IPS-18a (cell line): ENCODE results near the gene MAS1.

Experiments used
- H3K27ac ChIP-seq: one replicate; pipeline ENCODE4 v1.5.1; 2013; ENCODE audit warnings: low read length
- H3K27me3 ChIP-seq: one replicate; pipeline ENCODE4 v1.6.1; 2013; ENCODE audit warnings: mild to moderate bottlenecking, low read length; ENCODE audit not compliant: control insufficient read depth, insufficient read depth
- H3K36me3 ChIP-seq: one replicate; pipeline ENCODE4 v1.6.1; 2013; ENCODE audit warnings: low read depth, low read length; ENCODE audit not compliant: control insufficient read depth
- H3K4me1 ChIP-seq: one replicate; pipeline ENCODE4 v1.6.1; 2013; ENCODE audit warnings: low read depth, low read length; ENCODE audit not compliant: control insufficient read depth
- H3K4me3 ChIP-seq: one replicate; pipeline ENCODE4 v1.5.1; 2013; ENCODE audit warnings: low read length
- H3K9ac ChIP-seq: one replicate; pipeline ENCODE4 v1.6.1; 2013; ENCODE audit warnings: mild to moderate bottlenecking, low read length, moderate library complexity
- H3K9me3 ChIP-seq: one replicate; pipeline ENCODE4 v1.6.1; 2013; ENCODE audit warnings: low read depth, low read length; ENCODE audit not compliant: control insufficient read depth

Gene MAS1

GRCh38 chr6:159865226-159865920 lies 25.4 kb upstream of the MAS1 start:
- H3K27me3 ChIP-seq, result no peaks in the 10 kb centered on the region

GRCh38 chr6:159866286-159867247 lies 24.2 kb upstream of the MAS1 start:
- no peak overlapping the region for H3K27ac ChIP-seq
- no peaks in the 10 kb centered on the region for H3K27me3 ChIP-seq
- no peaks in the 10 kb centered on the region for H3K36me3 ChIP-seq
- no peak overlapping the region for H3K4me3 ChIP-seq
- no peaks in the 10 kb centered on the region for H3K4me1 ChIP-seq
- no peak overlapping the region for H3K9ac ChIP-seq
- no peaks in the 10 kb centered on the region for H3K9me3 ChIP-seq

More at GRCh38 chr6:159865226-159865920, 25.4 kb upstream of the MAS1 start:
- H3K4me1 ChIP-seq, result no peaks in the 10 kb centered on the region
- H3K4me3 ChIP-seq, result no peak overlapping the region
- H3K9me3 ChIP-seq, result no peaks in the 10 kb centered on the region
- H3K9ac ChIP-seq, result no peak overlapping the region
- H3K36me3 ChIP-seq, result no peaks in the 10 kb centered on the region
- no peak overlapping the region for H3K27ac ChIP-seq

GRCh38 chr6:159871241-159871640 lies 19.5 kb upstream of the MAS1 start:
- no peak overlapping the region for H3K4me3 ChIP-seq
- no peaks in the 10 kb centered on the region for H3K27me3 ChIP-seq
- H3K9me3 ChIP-seq, result no peaks in the 10 kb centered on the region

GRCh38 chr6:159871906-159872305 lies 18.9 kb upstream of the MAS1 start:
- H3K9me3 ChIP-seq, result no peaks in the 10 kb centered on the region
- no peak overlapping the region for H3K9ac ChIP-seq
- no peaks in the 10 kb centered on the region for H3K27me3 ChIP-seq
- no peak overlapping the region for H3K27ac ChIP-seq
- H3K36me3 ChIP-seq, result no peaks in the 10 kb centered on the region
- H3K4me3 ChIP-seq, result no peak overlapping the region
- H3K4me1 ChIP-seq, result peaks cover 12% of the 10 kb centered on the region

More at GRCh38 chr6:159871241-159871640, 19.5 kb upstream of the MAS1 start:
- Histone ChIP-seq H3K4me1 (peaks cover 12% of the 10 kb centered on the region), H3K36me3 (no peaks in the 10 kb centered on the region), H3K27ac (no peak overlapping the region), H3K9ac (no peak overlapping the region)

GRCh38 chr6:159874435-159874834 lies 16.4 kb upstream of the MAS1 start:
- no peaks in the 10 kb centered on the region for H3K9me3 ChIP-seq
- H3K4me1 ChIP-seq, result peaks cover 12% of the 10 kb centered on the region
- H3K27me3 ChIP-seq, result no peaks in the 10 kb centered on the region

GRCh38 chr6:159875194-159875593 lies 15.6 kb upstream of the MAS1 start:
- peaks cover 12% of the 10 kb centered on the region for H3K4me1 ChIP-seq
- no peaks in the 10 kb centered on the region for H3K36me3 ChIP-seq
- no peaks in the 10 kb centered on the region for H3K27me3 ChIP-seq
- no peaks in the 10 kb centered on the region for H3K9me3 ChIP-seq
- H3K27ac ChIP-seq, result no peak overlapping the region
- H3K4me3 ChIP-seq, result no peak overlapping the region
- H3K9ac ChIP-seq, result no peak overlapping the region

More at GRCh38 chr6:159874435-159874834, 16.4 kb upstream of the MAS1 start:
- Histone ChIP-seq H3K9ac (no peak overlapping the region), H3K4me3 (no peak overlapping the region), H3K27ac (no peak overlapping the region), H3K36me3 (no peaks in the 10 kb centered on the region)

GRCh38 chr6:159876242-159876641 lies 14.5 kb upstream of the MAS1 start:
- Histone ChIP-seq H3K9me3 (no peaks in the 10 kb centered on the region), H3K27me3 (no peaks in the 10 kb centered on the region), H3K9ac (no peak overlapping the region), H3K4me3 (no peak overlapping the region), H3K4me1 (peaks cover 12% of the 10 kb centered on the region), H3K27ac (no peak overlapping the region), H3K36me3 (no peaks in the 10 kb centered on the region)

GRCh38 chr6:159877256-159877808 lies 13.5 kb upstream of the MAS1 start:
- Histone ChIP-seq H3K27ac (no peak overlapping the region), H3K9me3 (no peaks in the 10 kb centered on the region), H3K9ac (no peak overlapping the region), H3K27me3 (no peaks in the 10 kb centered on the region), H3K36me3 (no peaks in the 10 kb centered on the region), H3K4me1 (peaks cover 12% of the 10 kb centered on the region), H3K4me3 (no peak overlapping the region)

GRCh38 chr6:159878341-159878740 lies 12.4 kb upstream of the MAS1 start:
- no peak overlapping the region for H3K4me3 ChIP-seq
- H3K9ac ChIP-seq, result no peak overlapping the region
- no peaks in the 10 kb centered on the region for H3K9me3 ChIP-seq
- H3K4me1 ChIP-seq, result peaks cover 12% of the 10 kb centered on the region
- H3K27me3 ChIP-seq, result no peaks in the 10 kb centered on the region
- H3K36me3 ChIP-seq, result no peaks in the 10 kb centered on the region
- no peak overlapping the region for H3K27ac ChIP-seq

GRCh38 chr6:159879856-159880255 lies 10.9 kb upstream of the MAS1 start:
- H3K36me3 ChIP-seq, result no peaks in the 10 kb centered on the region
- H3K27ac ChIP-seq, result no peak overlapping the region
- no peaks in the 10 kb centered on the region for H3K9me3 ChIP-seq
- no peaks in the 10 kb centered on the region for H3K27me3 ChIP-seq
- H3K4me1 ChIP-seq, result peaks cover 11% of the 10 kb centered on the region
- no peak overlapping the region for H3K9ac ChIP-seq
- no peak overlapping the region for H3K4me3 ChIP-seq

- Histone ChIP-seq H3K9ac (no peak overlapping the region), H3K4me1 (peaks cover 4% of the 10 kb centered on the region)
Observed at GRCh38 chr6:159880412-159880975, 10.3 kb upstream of the MAS1 start.

More at GRCh38 chr6:159880412-159880975, 10.3 kb upstream of the MAS1 start:
- H3K4me3 ChIP-seq, result no peak overlapping the region
- no peaks in the 10 kb centered on the region for H3K27me3 ChIP-seq
- H3K9me3 ChIP-seq, result no peaks in the 10 kb centered on the region
- H3K27ac ChIP-seq, result no peak overlapping the region
- H3K36me3 ChIP-seq, result no peaks in the 10 kb centered on the region
